Measurements from ENCODE around the gene MOB3A. TPM values are rescaled to one million over a fixed set of nuclear protein-coding genes. Genes with fewer than 3 reads are reported as not detected.

Gene MOB3A
- total and polyA plus RNA-seq, 2 of the 13 experiments (the other 11 are each of a cell fraction or from before 2014, with no cell fraction given), result 3.5 to 17.8 TPM

DNA sequence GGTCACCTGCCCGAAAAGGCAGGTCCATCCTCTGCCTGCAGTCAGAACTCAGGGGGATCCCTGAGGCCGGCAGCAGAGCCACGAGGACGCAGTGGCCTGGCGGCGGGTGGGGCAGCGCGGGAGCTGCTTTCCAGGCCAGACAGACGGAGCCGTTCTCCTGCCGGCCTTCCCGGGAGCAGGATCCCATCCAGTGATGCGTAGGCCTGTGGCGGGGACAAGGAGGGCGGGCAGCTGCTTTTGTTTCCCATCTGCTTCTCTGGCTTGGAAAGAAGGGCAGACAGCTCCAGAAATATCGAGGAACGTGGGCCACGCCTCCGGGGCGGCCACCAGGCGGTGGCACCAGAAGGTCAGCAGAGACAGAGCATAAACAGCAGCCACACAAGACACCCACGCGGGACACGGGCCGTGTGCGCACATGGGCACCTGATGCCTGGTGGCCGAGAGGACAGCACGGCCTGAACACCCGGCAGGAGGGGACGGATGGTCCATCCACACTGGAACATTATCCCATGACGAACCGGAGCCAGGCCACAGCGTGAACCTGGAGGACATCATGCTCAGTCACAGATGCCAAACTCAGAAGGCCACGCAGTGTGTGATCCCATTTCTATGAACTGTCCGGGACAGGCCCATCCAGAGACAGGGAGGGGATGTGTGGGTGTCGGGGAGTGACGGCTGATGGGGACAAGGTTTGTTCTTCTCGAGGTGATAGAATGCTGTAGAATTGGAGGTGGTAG is 31.2 kb downstream of the MOB3A start (continued):
- TF ChIP-seq ZNF276 (CRISPR knock-in tag; IDR thresholded peaks at IDR 0.05; ENCODE audit: low read depth), result no peak
- peak; percentile 24; the same call in 1 of the 2 replicates for TF ChIP-seq FOSL2 (CRISPR knock-in tag; IDR thresholded peaks at IDR 0.05)
- 0 out of 2 replicates have a peak, but pooled peaks have one; percentile 20 for TF ChIP-seq MXD4 (CRISPR knock-in tag; IDR thresholded peaks at IDR 0.05)
- TF ChIP-seq MNT (IDR thresholded peaks at IDR 0.05), result no peak
- TF ChIP-seq ZNF564 (CRISPR knock-in tag; IDR thresholded peaks at IDR 0.05), result no peak
- TF ChIP-seq FOXP4 (CRISPR knock-in tag; IDR thresholded peaks at IDR 0.05), result 0 out of 2 replicates have a peak, but pooled peaks have one; percentile 11
- no peak for TF ChIP-seq SP1 (IDR thresholded peaks at IDR 0.05)
- no peak; the same call in none of the 2 replicates for TF ChIP-seq SP1 (CRISPR knock-in tag; IDR thresholded peaks at IDR 0.05)
- no peak for TF ChIP-seq ZBTB10 (CRISPR knock-in tag; IDR thresholded peaks at IDR 0.05; ENCODE audit: borderline replicate concordance)
- TF ChIP-seq, protein P1, sequence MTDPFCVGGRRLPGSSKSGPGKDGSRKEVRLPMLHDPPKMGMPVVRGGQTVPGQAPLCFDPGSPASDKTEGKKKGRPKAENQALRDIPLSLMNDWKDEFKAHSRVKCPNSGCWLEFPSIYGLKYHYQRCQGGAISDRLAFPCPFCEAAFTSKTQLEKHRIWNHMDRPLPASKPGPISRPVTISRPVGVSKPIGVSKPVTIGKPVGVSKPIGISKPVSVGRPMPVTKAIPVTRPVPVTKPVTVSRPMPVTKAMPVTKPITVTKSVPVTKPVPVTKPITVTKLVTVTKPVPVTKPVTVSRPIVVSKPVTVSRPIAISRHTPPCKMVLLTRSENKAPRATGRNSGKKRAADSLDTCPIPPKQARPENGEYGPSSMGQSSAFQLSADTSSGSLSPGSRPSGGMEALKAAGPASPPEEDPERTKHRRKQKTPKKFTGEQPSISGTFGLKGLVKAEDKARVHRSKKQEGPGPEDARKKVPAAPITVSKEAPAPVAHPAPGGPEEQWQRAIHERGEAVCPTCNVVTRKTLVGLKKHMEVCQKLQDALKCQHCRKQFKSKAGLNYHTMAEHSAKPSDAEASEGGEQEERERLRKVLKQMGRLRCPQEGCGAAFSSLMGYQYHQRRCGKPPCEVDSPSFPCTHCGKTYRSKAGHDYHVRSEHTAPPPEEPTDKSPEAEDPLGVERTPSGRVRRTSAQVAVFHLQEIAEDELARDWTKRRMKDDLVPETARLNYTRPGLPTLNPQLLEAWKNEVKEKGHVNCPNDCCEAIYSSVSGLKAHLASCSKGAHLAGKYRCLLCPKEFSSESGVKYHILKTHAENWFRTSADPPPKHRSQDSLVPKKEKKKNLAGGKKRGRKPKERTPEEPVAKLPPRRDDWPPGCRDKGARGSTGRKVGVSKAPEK (CRISPR knock-in tag; IDR thresholded peaks at IDR 0.05; ENCODE audit: borderline replicate concordance), result peak; percentile 80; the same call in 1 of the 2 replicates
- no peak for TF ChIP-seq U2AF2 (IDR thresholded peaks at IDR 0.05; ENCODE audit: low read depth, low read length)
- no peak for TF ChIP-seq SUZ12 (IDR thresholded peaks at IDR 0.05; ENCODE audit: low read depth, low read length)
- no peak for TF ChIP-seq ARNT (IDR thresholded peaks at IDR 0.05)
- TF ChIP-seq ZNF382 (CRISPR knock-in tag; IDR thresholded peaks at IDR 0.05; ENCODE audit: borderline replicate concordance), result no peak
- no peak for TF ChIP-seq ZNF343 (CRISPR knock-in tag; IDR thresholded peaks at IDR 0.05)
- TF ChIP-seq NR3C1 (CRISPR knock-in tag; IDR thresholded peaks at IDR 0.05), result no peak
- TF ChIP-seq ZFAT (CRISPR knock-in tag; conservative IDR thresholded peaks at IDR 0.05), result no peak

Data from HepG2 (cell line).